ENCODE measurements around the gene WDR11. TPM values are rescaled to one million over a fixed set of nuclear protein-coding genes. Genes with fewer than 3 reads are reported as not detected.

The WDR11 gene
- total and polyA plus RNA-seq, 9 of the 15 experiments (the other 6 are each of a cell fraction or from before 2014, with no cell fraction given): 12.4 to 50.7 (median 23.6) TPM

- TF ChIP-seq MXD1 (CRISPR knock-in tag; IDR thresholded peaks at IDR 0.05; ENCODE audit: borderline replicate concordance, poor library complexity, severe bottlenecking) (no peak), ZNF699 (CRISPR knock-in tag; IDR thresholded peaks at IDR 0.05; ENCODE audit: insufficient replicate concordance) (no peak), ZNF449 (CRISPR knock-in tag; IDR thresholded peaks at IDR 0.05) (no peak), GATAD2A (IDR thresholded peaks at IDR 0.05) (no peak), GABPA (tag; conservative IDR thresholded peaks at IDR 0.05; ENCODE audit: low read depth) (peak; percentile 98), FIP1L1 (IDR thresholded peaks at IDR 0.05; ENCODE audit: low read depth, low read length, poor library complexity, severe bottlenecking) (no peak), ARID3A (IDR thresholded peaks at IDR 0.05; ENCODE audit: borderline replicate concordance, low read depth, low read length) (0 out of 2 replicates have a peak, but pooled peaks have one; percentile 17), ZNF354B (CRISPR knock-in tag; IDR thresholded peaks at IDR 0.05) (no peak), XRCC5 (IDR thresholded peaks at IDR 0.05; ENCODE audit: low read depth, low read length) (peak; percentile 82; the same call in 1 of the 2 replicates), TFAP4 (CRISPR knock-in tag; IDR thresholded peaks at IDR 0.05; ENCODE audit: borderline replicate concordance) (peak; percentile 87), MED1 (CRISPR knock-in tag; IDR thresholded peaks at IDR 0.05; ENCODE audit: borderline replicate concordance) (no peak), CBX2 (IDR thresholded peaks at IDR 0.05; ENCODE audit: insufficient read depth, low read length, poor library complexity, severe bottlenecking) (no peak), ZNF133 (CRISPR knock-in tag; IDR thresholded peaks at IDR 0.05) (no peak), KDM5B (IDR thresholded peaks at IDR 0.05; ENCODE audit: insufficient replicate concordance, low read depth, low read length) (peak; percentile 91), SAFB2 (IDR thresholded peaks at IDR 0.05; ENCODE audit: borderline replicate concordance, low read depth, low read length, severe bottlenecking) (no peak), ZNF561 (CRISPR knock-in tag; conservative IDR thresholded peaks at IDR 0.05) (no peak), KDM1A (IDR thresholded peaks at IDR 0.05) (no peak), PREB (CRISPR knock-in tag; IDR thresholded peaks at IDR 0.05) (no peak), TCF15 (CRISPR knock-in tag; IDR thresholded peaks at IDR 0.05) (no peak), DACH1 (IDR thresholded peaks at IDR 0.05; ENCODE audit: partially characterized antibody) (no peak)
Measured at GRCh38 chr10:120850911-120851865, at the start of gene WDR11 (continued).

Measured in K562 (cell line).